Memory B cell (primary cell): ENCODE results near the gene KRT82.

Experiments
- ATAC-seq: fragments of 150-1000 bp; cut with Tn5 transposase; 2 replicates; pipeline ENCODE4 v1.10.0; 2021; ENCODE audit warnings: low read depth, mild to moderate bottlenecking, moderate library complexity
- DNase-seq, 2 donors: peaks; one replicate each; pipeline ENCODE4 v3.0.0; 2022; ENCODE audit warnings: low spot score in 2 of 2
- H3K27ac Mint-ChIP-seq: one replicate; pipeline ENCODE4 v1.8.0; 2022; ENCODE audit warnings: mild to moderate bottlenecking, moderate library complexity, mixed read lengths
- H3K27me3 Mint-ChIP-seq: one replicate; pipeline ENCODE4 v1.8.0; 2022; ENCODE audit warnings: mixed read lengths
- H3K36me3 Mint-ChIP-seq: one replicate; pipeline ENCODE4 v1.8.0; 2022; ENCODE audit warnings: mild to moderate bottlenecking, mixed read lengths
- H3K4me1 Mint-ChIP-seq: one replicate; pipeline ENCODE4 v1.8.0; 2022; ENCODE audit warnings: mixed read lengths
- H3K4me3 Mint-ChIP-seq: one replicate; pipeline ENCODE4 v1.8.0; 2022; ENCODE audit warnings: mild to moderate bottlenecking, moderate library complexity, mixed read lengths
- H3K9me3 Mint-ChIP-seq: one replicate; pipeline ENCODE4 v1.8.0; 2022; ENCODE audit warnings: mixed read lengths

The KRT82 gene

GRCh38 chr12:52439845-52440244 lies 33.7 kb upstream of the KRT82 start:
- no peaks in the 10 kb centered on the region for H3K4me1 Mint-ChIP-seq
- ATAC-seq, result no peak
- no peak overlapping the region for H3K4me3 Mint-ChIP-seq
- H3K27me3 Mint-ChIP-seq, result peaks cover 18% of the 10 kb centered on the region
- no peak for DNase-seq
- H3K36me3 Mint-ChIP-seq, result no peaks in the 10 kb centered on the region
- H3K27ac Mint-ChIP-seq, result no peak overlapping the region
- no peaks in the 10 kb centered on the region for H3K9me3 Mint-ChIP-seq

- no peak overlapping the region for H3K27ac Mint-ChIP-seq
- H3K4me1 Mint-ChIP-seq, result no peaks in the 10 kb centered on the region
- DNase-seq (no peak), ATAC-seq (no peak)
- H3K36me3 Mint-ChIP-seq, result no peaks in the 10 kb centered on the region
- H3K27me3 Mint-ChIP-seq, result peaks cover 18% of the 10 kb centered on the region
- no peak overlapping the region for H3K4me3 Mint-ChIP-seq
- H3K9me3 Mint-ChIP-seq, result no peaks in the 10 kb centered on the region
Observed at GRCh38 chr12:52439420-52439819, 33.3 kb upstream of the KRT82 start.

GRCh38 chr12:52438305-52439301 lies 32.5 kb upstream of the KRT82 start:
- Mint-ChIP-seq H3K27ac (no peak overlapping the region), H3K4me1 (no peaks in the 10 kb centered on the region), H3K36me3 (no peaks in the 10 kb centered on the region), H3K27me3 (peaks cover 18% of the 10 kb centered on the region), H3K9me3 (no peaks in the 10 kb centered on the region), H3K4me3 (no peak overlapping the region)
- no peak for ATAC-seq
- no peak for DNase-seq

GRCh38 chr12:52437508-52437907 lies 31.4 kb upstream of the KRT82 start:
- no peak overlapping the region for H3K27ac Mint-ChIP-seq
- H3K4me3 Mint-ChIP-seq, result no peak overlapping the region
- H3K9me3 Mint-ChIP-seq, result no peaks in the 10 kb centered on the region
- H3K4me1 Mint-ChIP-seq, result no peaks in the 10 kb centered on the region
- no peaks in the 10 kb centered on the region for H3K36me3 Mint-ChIP-seq
- ATAC-seq (no peak), DNase-seq (no peak)
- H3K27me3 Mint-ChIP-seq, result peaks cover 12% of the 10 kb centered on the region

GRCh38 chr12:52436828-52437474 lies 30.8 kb upstream of the KRT82 start:
- H3K36me3 Mint-ChIP-seq, result no peaks in the 10 kb centered on the region

GRCh38 chr12:52436000-52436827 lies 30.1 kb upstream of the KRT82 start:
- Mint-ChIP-seq H3K27ac (no peak overlapping the region), H3K9me3 (no peaks in the 10 kb centered on the region), H3K4me3 (no peak overlapping the region), H3K4me1 (no peaks in the 10 kb centered on the region), H3K36me3 (no peaks in the 10 kb centered on the region), H3K27me3 (peaks cover 7% of the 10 kb centered on the region)
- no peak for DNase-seq
- ATAC-seq, result no peak

More at GRCh38 chr12:52436828-52437474, 30.8 kb upstream of the KRT82 start:
- Mint-ChIP-seq H3K4me1 (no peaks in the 10 kb centered on the region), H3K9me3 (no peaks in the 10 kb centered on the region), H3K27ac (no peak overlapping the region), H3K4me3 (no peak overlapping the region), H3K27me3 (peaks cover 7% of the 10 kb centered on the region)
- no peak for ATAC-seq
- DNase-seq, result no peak

- H3K9me3 Mint-ChIP-seq, result no peaks in the 10 kb centered on the region
- peaks cover 7% of the 10 kb centered on the region for H3K27me3 Mint-ChIP-seq
- no peaks in the 10 kb centered on the region for H3K4me1 Mint-ChIP-seq
- DNase-seq (no peak), ATAC-seq (no peak)
- H3K4me3 Mint-ChIP-seq, result no peak overlapping the region
- no peak overlapping the region for H3K27ac Mint-ChIP-seq
- no peaks in the 10 kb centered on the region for H3K36me3 Mint-ChIP-seq
Observed at GRCh38 chr12:52435659-52435999, 29.5 kb upstream of the KRT82 start.

GRCh38 chr12:52434760-52435530 lies 28.8 kb upstream of the KRT82 start:
- Mint-ChIP-seq H3K27ac (no peak overlapping the region), H3K4me1 (no peaks in the 10 kb centered on the region), H3K9me3 (no peaks in the 10 kb centered on the region), H3K36me3 (no peaks in the 10 kb centered on the region), H3K27me3 (peaks cover 7% of the 10 kb centered on the region), H3K4me3 (no peak overlapping the region)
- DNase-seq (no peak), ATAC-seq (no peak)

- no peak for DNase-seq
- no peak for ATAC-seq
- no peaks in the 10 kb centered on the region for H3K9me3 Mint-ChIP-seq
- H3K27me3 Mint-ChIP-seq, result peaks cover 7% of the 10 kb centered on the region
- no peaks in the 10 kb centered on the region for H3K4me1 Mint-ChIP-seq
- H3K36me3 Mint-ChIP-seq, result no peaks in the 10 kb centered on the region
- no peak within 1 kb of the TSS for H3K4me3 Mint-ChIP-seq
- H3K27ac Mint-ChIP-seq, result no peak within 1 kb of the TSS
Observed at GRCh38 chr12:52434081-52434733, 28.1 kb upstream of the KRT82 start, which contains the start of gene KRT75. KRT75 (minus strand) TSS chr12:52434371; CDS start chr12:52434304, 67 bp downstream.

GRCh38 chr12:52433501-52434080 lies 27.5 kb upstream of the KRT82 start:
- Mint-ChIP-seq H3K27me3 (peaks cover 8% of the 10 kb centered on the region), H3K27ac (no peak overlapping the region), H3K9me3 (no peaks in the 10 kb centered on the region), H3K36me3 (no peaks in the 10 kb centered on the region), H3K4me1 (no peaks in the 10 kb centered on the region), H3K4me3 (no peak overlapping the region)
- DNase-seq (no peak), ATAC-seq (no peak)

GRCh38 chr12:52432559-52433207 lies 26.5 kb upstream of the KRT82 start:
- Mint-ChIP-seq H3K4me1 (no peaks in the 10 kb centered on the region), H3K4me3 (no peak overlapping the region), H3K36me3 (no peaks in the 10 kb centered on the region), H3K27ac (no peak overlapping the region), H3K27me3 (peaks cover 10% of the 10 kb centered on the region), H3K9me3 (no peaks in the 10 kb centered on the region)
- DNase-seq (no peak), ATAC-seq (no peak)

- Mint-ChIP-seq H3K27me3 (peaks cover 14% of the 10 kb centered on the region), H3K9me3 (no peaks in the 10 kb centered on the region), H3K4me3 (no peak overlapping the region), H3K36me3 (no peaks in the 10 kb centered on the region), H3K27ac (no peak overlapping the region), H3K4me1 (no peaks in the 10 kb centered on the region)
- no peak for ATAC-seq
- DNase-seq, result no peak
Observed at GRCh38 chr12:52428121-52428520, 22.0 kb upstream of the KRT82 start.
